Activated naive CD4-positive, alpha-beta T cell treated with anti-CD3 and anti-CD28 coated beads, Interleukin-2, amount 50 U/mL, for 24 hours (primary cell): Measurements from ENCODE around the gene DPP10.

ENCODE experiments used
- H3K27ac Mint-ChIP-seq: one replicate; pipeline ENCODE4 v1.8.0; 2021; ENCODE audit warnings: mild to moderate bottlenecking, mixed read lengths
- H3K27me3 Mint-ChIP-seq: one replicate; pipeline ENCODE4 v1.8.0; 2021; ENCODE audit warnings: mixed read lengths
- H3K36me3 Mint-ChIP-seq: one replicate; pipeline ENCODE4 v1.8.0; 2021; ENCODE audit warnings: mixed read lengths
- H3K4me1 Mint-ChIP-seq: one replicate; pipeline ENCODE4 v1.8.0; 2021; ENCODE audit warnings: mixed read lengths
- H3K4me3 Mint-ChIP-seq: one replicate; pipeline ENCODE4 v1.8.0; 2021; ENCODE audit warnings: mild to moderate bottlenecking, mixed read lengths
- H3K9me3 Mint-ChIP-seq: one replicate; pipeline ENCODE4 v1.8.0; 2021; ENCODE audit warnings: mixed read lengths

Gene DPP10

GRCh38 chr2:115848192-115848591 is 1405.8 kb downstream of the DPP10 start:
- H3K4me1 Mint-ChIP-seq, result no peaks in the 10 kb centered on the region
- H3K9me3 Mint-ChIP-seq, result no peaks in the 10 kb centered on the region
- H3K27me3 Mint-ChIP-seq, result no peaks in the 10 kb centered on the region
- H3K36me3 Mint-ChIP-seq, result no peaks in the 10 kb centered on the region
- H3K27ac Mint-ChIP-seq, result no peak overlapping the region
- no peak overlapping the region for H3K4me3 Mint-ChIP-seq

DNA sequence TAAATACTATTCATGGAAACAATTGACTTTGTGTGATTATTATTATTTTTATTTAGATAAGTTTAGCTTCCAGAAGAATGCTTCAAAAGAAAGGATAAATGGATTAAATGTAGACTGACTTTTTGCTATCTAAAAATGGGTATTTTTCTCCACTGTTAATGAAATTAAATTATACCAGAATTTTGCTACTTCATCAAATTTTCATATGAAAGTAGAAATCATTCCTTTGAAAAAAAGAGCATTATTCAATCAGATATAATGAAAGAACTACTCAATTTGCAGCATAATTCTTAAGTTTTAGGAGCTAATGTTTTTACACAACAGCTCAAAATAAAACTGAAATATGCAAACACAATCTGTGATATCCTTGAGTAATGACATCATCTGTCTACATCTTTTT is 1424.6 kb downstream of the DPP10 start:
- Mint-ChIP-seq H3K4me1 (no peaks in the 10 kb centered on the region), H3K9me3 (peaks cover 5% of the 10 kb centered on the region), H3K27me3 (no peaks in the 10 kb centered on the region), H3K4me3 (no peak overlapping the region), H3K27ac (no peak overlapping the region), H3K36me3 (no peaks in the 10 kb centered on the region)

DNA sequence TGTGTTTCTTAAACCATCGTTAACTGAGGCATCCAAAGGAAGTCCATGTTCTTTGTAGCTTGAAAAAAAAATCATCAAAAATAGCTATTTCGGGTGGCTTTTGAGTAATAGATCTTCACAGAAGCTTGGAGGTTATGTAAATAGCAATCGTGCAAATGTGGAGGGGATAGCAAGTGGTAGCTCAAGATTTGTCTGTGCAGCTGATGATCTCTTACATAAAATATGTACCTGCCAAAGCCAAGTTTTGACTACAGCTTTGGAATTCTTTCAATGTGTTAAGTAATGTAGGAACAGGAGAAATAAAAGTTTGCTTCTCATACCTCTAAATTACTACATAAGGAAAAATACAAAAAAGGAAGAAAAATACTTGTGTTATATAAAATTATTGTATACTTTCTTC is 1432.0 kb downstream of the DPP10 start:
- H3K27me3 Mint-ChIP-seq, result no peaks in the 10 kb centered on the region

GRCh38 chr2:115880558-115880957 is 1438.1 kb downstream of the DPP10 start:
- H3K4me3 Mint-ChIP-seq, result no peak overlapping the region
- H3K9me3 Mint-ChIP-seq, result peaks cover 6% of the 10 kb centered on the region
- H3K27ac Mint-ChIP-seq, result no peak overlapping the region
- H3K4me1 Mint-ChIP-seq, result no peaks in the 10 kb centered on the region
- no peaks in the 10 kb centered on the region for H3K36me3 Mint-ChIP-seq
- no peaks in the 10 kb centered on the region for H3K27me3 Mint-ChIP-seq

More for the DNA sequence above, 1432.0 kb downstream of the DPP10 start:
- Mint-ChIP-seq H3K27ac (no peak overlapping the region), H3K4me1 (no peaks in the 10 kb centered on the region), H3K36me3 (no peaks in the 10 kb centered on the region), H3K4me3 (no peak overlapping the region), H3K9me3 (no peaks in the 10 kb centered on the region)

GRCh38 chr2:115887209-115887776 is 1444.9 kb downstream of the DPP10 start:
- Mint-ChIP-seq H3K27ac (no peak overlapping the region), H3K4me1 (no peaks in the 10 kb centered on the region), H3K9me3 (peaks cover 11% of the 10 kb centered on the region), H3K36me3 (no peaks in the 10 kb centered on the region), H3K4me3 (no peak overlapping the region), H3K27me3 (no peaks in the 10 kb centered on the region)
